ENCODE data around the gene PTH2. TPM values are rescaled to one million over a fixed set of nuclear protein-coding genes. Genes with fewer than 3 reads are reported as not detected.

Gene PTH2
- polyA plus RNA-seq, 1 donor from 2014 or later: not detected

- Histone ChIP-seq H3K27me3 (ENCODE audit: insufficient read depth, low read depth, low read length) (peaks cover 27% of the 10 kb centered on the region), H3K9ac (ENCODE audit: low read length) (no peak overlapping the region), H2AFZ (ENCODE audit: low read depth, low read length) (no peak overlapping the region), H3K4me2 (ENCODE audit: low read length) (no peak overlapping the region), H4K20me1 (ENCODE audit: insufficient read depth) (no peaks in the 10 kb centered on the region), H3K79me2 (replicated peaks; ENCODE audit: insufficient read depth, low read length) (no peaks in the 10 kb centered on the region), H3K9me3 (ENCODE audit: low read length) (no peaks in the 10 kb centered on the region), H3F3A (ENCODE audit: insufficient read depth, low read length, poor library complexity, severe bottlenecking) (no peaks in the 10 kb centered on the region), H3K4me3 (ENCODE audit: low read length) (no peak overlapping the region), H3K9me2 (ENCODE audit: insufficient read depth, low read length) (no peaks in the 10 kb centered on the region), H3K27ac (ENCODE audit: low read length) (no peak overlapping the region), H3K36me3 (ENCODE audit: insufficient read depth, low read length) (no peaks in the 10 kb centered on the region)
- TF ChIP-seq EZH2 (IDR thresholded peaks at IDR 0.05; ENCODE audit: borderline replicate concordance, insufficient read depth, low read length, poor library complexity, severe bottlenecking) (no peak), SMC3 (conservative IDR thresholded peaks at IDR 0.05; ENCODE audit: poor library complexity) (no peak), RAD21 (conservative IDR thresholded peaks at IDR 0.05) (no peak), EP300 (conservative IDR thresholded peaks at IDR 0.05; ENCODE audit: poor library complexity, severe bottlenecking) (no peak), REST (IDR thresholded peaks at IDR 0.05; ENCODE audit: borderline replicate concordance) (no peak), TAF1 (IDR thresholded peaks at IDR 0.05; ENCODE audit: low read depth) (no peak), MXI1 (conservative IDR thresholded peaks at IDR 0.05; ENCODE audit: poor library complexity, severe bottlenecking) (no peak), CTCF (IDR thresholded peaks at IDR 0.05; ENCODE audit: poor library complexity, severe bottlenecking) (no peak)
These were observed 6.2 kb downstream of the PTH2 start for GRCh38 chr19:49417088-49417487.

- Histone ChIP-seq H3K27me3 (ENCODE audit: insufficient read depth, low read depth, low read length) (peaks cover 14% of the 10 kb centered on the region), H3K9me3 (ENCODE audit: low read length) (no peaks in the 10 kb centered on the region), H3K9me2 (ENCODE audit: insufficient read depth, low read length) (no peaks in the 10 kb centered on the region), H3K27ac (ENCODE audit: low read length) (no peak overlapping the region), H3K4me3 (ENCODE audit: low read length) (no peak overlapping the region), H2AFZ (ENCODE audit: low read depth, low read length) (no peak overlapping the region), H3K9ac (ENCODE audit: low read length) (no peak overlapping the region), H3K36me3 (ENCODE audit: insufficient read depth, low read length) (no peaks in the 10 kb centered on the region), H3F3A (ENCODE audit: insufficient read depth, low read length, poor library complexity, severe bottlenecking) (no peaks in the 10 kb centered on the region), H4K20me1 (ENCODE audit: insufficient read depth) (no peaks in the 10 kb centered on the region), H3K4me2 (ENCODE audit: low read length) (no peak overlapping the region), H3K79me2 (replicated peaks; ENCODE audit: insufficient read depth, low read length) (no peaks in the 10 kb centered on the region)
- TF ChIP-seq MXI1 (conservative IDR thresholded peaks at IDR 0.05; ENCODE audit: poor library complexity, severe bottlenecking): no peak
- TF ChIP-seq REST (IDR thresholded peaks at IDR 0.05; ENCODE audit: borderline replicate concordance): no peak
- no peak for TF ChIP-seq POLR2AphosphoS5 (IDR thresholded peaks at IDR 0.05)
- TF ChIP-seq TAF1 (IDR thresholded peaks at IDR 0.05; ENCODE audit: low read depth): no peak
- TF ChIP-seq RAD21 (conservative IDR thresholded peaks at IDR 0.05): no peak
- no peak for TF ChIP-seq EZH2 (IDR thresholded peaks at IDR 0.05; ENCODE audit: borderline replicate concordance, insufficient read depth, low read length, poor library complexity, severe bottlenecking)
- TF ChIP-seq EP300 (conservative IDR thresholded peaks at IDR 0.05; ENCODE audit: poor library complexity, severe bottlenecking): no peak
- TF ChIP-seq SMC3 (conservative IDR thresholded peaks at IDR 0.05; ENCODE audit: poor library complexity): no peak
- TF ChIP-seq CTCF (IDR thresholded peaks at IDR 0.05; ENCODE audit: poor library complexity, severe bottlenecking): no peak
These were observed 7.4 kb downstream of the PTH2 start for GRCh38 chr19:49415810-49416200.

Measured in neural cell (in vitro differentiated cells).